HEK293 (cell line): ENCODE measurements around the gene HAUS6.
A peak's percentile ranks its signal among the peaks of the same experiment; 100 is the strongest.

Experiments used
- ZEB2 ChIP-seq: fragments of 450-650 bp; formaldehyde crosslinking; IDR thresholded peaks from 2 replicates; pipeline ENCODE4 v1.5.1; 2016; ENCODE audit warnings: missing biosample characterization, missing genetic modification characterization
- TF ChIP-seq, protein P1 (sequence below): fragments of 450-650 bp; formaldehyde crosslinking; IDR thresholded peaks from 2 replicates; pipeline ENCODE4 v1.5.1; 2016; ENCODE audit warnings: missing biosample characterization, missing genetic modification characterization

- TF ChIP-seq, protein P1, sequence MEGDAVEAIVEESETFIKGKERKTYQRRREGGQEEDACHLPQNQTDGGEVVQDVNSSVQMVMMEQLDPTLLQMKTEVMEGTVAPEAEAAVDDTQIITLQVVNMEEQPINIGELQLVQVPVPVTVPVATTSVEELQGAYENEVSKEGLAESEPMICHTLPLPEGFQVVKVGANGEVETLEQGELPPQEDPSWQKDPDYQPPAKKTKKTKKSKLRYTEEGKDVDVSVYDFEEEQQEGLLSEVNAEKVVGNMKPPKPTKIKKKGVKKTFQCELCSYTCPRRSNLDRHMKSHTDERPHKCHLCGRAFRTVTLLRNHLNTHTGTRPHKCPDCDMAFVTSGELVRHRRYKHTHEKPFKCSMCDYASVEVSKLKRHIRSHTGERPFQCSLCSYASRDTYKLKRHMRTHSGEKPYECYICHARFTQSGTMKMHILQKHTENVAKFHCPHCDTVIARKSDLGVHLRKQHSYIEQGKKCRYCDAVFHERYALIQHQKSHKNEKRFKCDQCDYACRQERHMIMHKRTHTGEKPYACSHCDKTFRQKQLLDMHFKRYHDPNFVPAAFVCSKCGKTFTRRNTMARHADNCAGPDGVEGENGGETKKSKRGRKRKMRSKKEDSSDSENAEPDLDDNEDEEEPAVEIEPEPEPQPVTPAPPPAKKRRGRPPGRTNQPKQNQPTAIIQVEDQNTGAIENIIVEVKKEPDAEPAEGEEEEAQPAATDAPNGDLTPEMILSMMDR (tag by site-specific recombination): peak; percentile 50
- TF ChIP-seq ZEB2: no peak
Measured at GRCh38 chr9:19102631-19103345, at the start of gene HAUS6.
